WTC11 (cell line): ENCODE results near the gene DUOX2. TPM values are rescaled to one million over a fixed set of nuclear protein-coding genes. Genes with fewer than 3 reads are reported as not detected.

Source experiments
- ATAC-seq: fragments of 200-7000 bp; cut with Tn5 transposase; 2 replicates; pipeline ENCODE4 v1.10.0; 2021; ENCODE audit warnings: mild to moderate bottlenecking, moderate library complexity
- CTCF ChIA-PET: fragments of 300-600 bp; sonication (Branson Sonifier 250); formaldehyde crosslinking; loops from one replicate; lab custom pipeline; 2021; ENCODE audit warnings: antibody characterized with exemption; lab: Charles Lee
- POLR2A ChIA-PET: fragments of 350-600 bp; sonication (Branson Sonifier 250); formaldehyde crosslinking; loops from one replicate; lab custom pipeline; 2021; ENCODE audit warnings: antibody characterized with exemption; lab: Charles Lee
- DNase-seq: peaks from one replicate; pipeline ENCODE4 v3.0.0; 2021; ENCODE audit warnings: low spot score
- H3K27ac Mint-ChIP-seq: 2 replicates; pipeline ENCODE4 v1.8.0; 2021; ENCODE audit warnings: mixed read lengths
- H3K27me3 Mint-ChIP-seq: 2 replicates; pipeline ENCODE4 v1.8.0; 2021; ENCODE audit warnings: low read depth, mild to moderate bottlenecking, moderate library complexity, mixed read lengths
- H3K36me3 Mint-ChIP-seq: 2 replicates; pipeline ENCODE4 v1.8.0; 2021; ENCODE audit warnings: mixed read lengths
- H3K4me1 Mint-ChIP-seq: 2 replicates; pipeline ENCODE4 v1.8.0; 2022; ENCODE audit warnings: mixed read lengths
- H3K4me3 Mint-ChIP-seq: 2 replicates; pipeline ENCODE4 v1.8.0; 2021; ENCODE audit warnings: mild to moderate bottlenecking, moderate library complexity, mixed read lengths
- H3K9me3 Mint-ChIP-seq: 2 replicates; pipeline ENCODE4 v1.8.0; 2021; ENCODE audit warnings: mixed read lengths
- AR ChIP-seq: fragments of 250-450 bp; sonication (Bioruptor Pico); IDR thresholded peaks from 2 replicates; pipeline ENCODE4 v1.9.0; 2021; ENCODE audit warnings: mild to moderate bottlenecking
- CREM ChIP-seq: sonication (generic); formaldehyde crosslinking; IDR thresholded peaks from 2 replicates; pipeline ENCODE4 v1.8.1; 2022; ENCODE audit warnings: mild to moderate bottlenecking, missing genetic modification reagents, moderate library complexity
- E2F4 ChIP-seq: sonication (generic); formaldehyde crosslinking; IDR thresholded peaks from 2 replicates; pipeline ENCODE4 v1.8.1; 2022; ENCODE audit warnings: low read depth, mild to moderate bottlenecking, moderate library complexity, missing genetic modification reagents, borderline replicate concordance
- ELF4 ChIP-seq: sonication (generic); formaldehyde crosslinking; IDR thresholded peaks from 2 replicates; pipeline ENCODE4 v1.8.1; 2022; ENCODE audit warnings: low read depth, mild to moderate bottlenecking, moderate library complexity, missing genetic modification reagents
- ERG ChIP-seq: fragments of 250-450 bp; sonication (Bioruptor Pico); IDR thresholded peaks from 2 replicates; pipeline ENCODE4 v1.8.0; 2021; ENCODE audit warnings: mild to moderate bottlenecking
- IRF2 ChIP-seq: sonication (generic); formaldehyde crosslinking; IDR thresholded peaks from 2 replicates; pipeline ENCODE4 v1.8.0; 2022; ENCODE audit warnings: low read depth, missing genetic modification reagents, borderline replicate concordance
- OVOL2 ChIP-seq: fragments of 250-450 bp; sonication (Bioruptor Pico); IDR thresholded peaks from 2 replicates; pipeline ENCODE4 v1.9.0; 2021; ENCODE audit warnings: mild to moderate bottlenecking, borderline replicate concordance
- PRRX2 ChIP-seq: fragments of 250-450 bp; sonication (Bioruptor Pico); IDR thresholded peaks from 2 replicates; pipeline ENCODE4 v1.8.0; 2021; ENCODE audit warnings: mild to moderate bottlenecking
- SMAD4 ChIP-seq: sonication (generic); formaldehyde crosslinking; IDR thresholded peaks from 2 replicates; pipeline ENCODE4 v1.8.0; 2022; ENCODE audit warnings: mild to moderate bottlenecking, missing genetic modification reagents
- ZNF232 ChIP-seq: sonication (generic); formaldehyde crosslinking; IDR thresholded peaks from 2 replicates; pipeline ENCODE4 v1.8.0; 2022; ENCODE audit warnings: mild to moderate bottlenecking, missing genetic modification reagents
- ZNF281 ChIP-seq: sonication (generic); formaldehyde crosslinking; IDR thresholded peaks from 2 replicates; pipeline ENCODE4 v1.8.0; 2023; ENCODE audit warnings: mild to moderate bottlenecking, missing genetic modification reagents
- ZNF532 ChIP-seq: fragments of 250-450 bp; sonication (Bioruptor Pico); IDR thresholded peaks from 2 replicates; pipeline ENCODE4 v1.9.0; 2021; ENCODE audit warnings: mild to moderate bottlenecking, borderline replicate concordance
- ZNF671 ChIP-seq: fragments of 250-450 bp; sonication (Bioruptor Pico); IDR thresholded peaks from 2 replicates; pipeline ENCODE4 v1.8.0; 2021; ENCODE audit warnings: mild to moderate bottlenecking
- ZSCAN18 ChIP-seq: fragments of 250-450 bp; sonication (Bioruptor Pico); IDR thresholded peaks from 2 replicates; pipeline ENCODE4 v2.1.2; 2022; ENCODE audit warnings: mild to moderate bottlenecking, moderate library complexity
- total RNA-seq: library from RNA; stranded (reverse); gene quantifications from 3 replicates; pipeline ENCODE4 v1.2.3, GENCODE V29; 2021

DUOX2 gene
- total RNA-seq, 1 experiment from 2014 or later, result 0.13 TPM

GRCh38 chr15:45122719-45123118 is 8.7 kb upstream of the DUOX2 start (continued):
- TF ChIP-seq AR (no peak), ZSCAN18 (CRISPR knock-in tag) (no peak), SMAD4 (CRISPR knock-in tag) (no peak), ERG (CRISPR knock-in tag) (no peak), ZNF232 (CRISPR knock-in tag) (no peak), ELF4 (CRISPR knock-in tag) (no peak)

- no peaks in the 10 kb centered on the region for H3K36me3 Mint-ChIP-seq
- no peaks in the 10 kb centered on the region for H3K9me3 Mint-ChIP-seq
- peaks cover 96% of the 10 kb centered on the region for H3K27me3 Mint-ChIP-seq
- DNase-seq (no peak), ATAC-seq (no peak)
- H3K4me3 Mint-ChIP-seq, result no peak overlapping the region
- H3K4me1 Mint-ChIP-seq, result peaks cover 10% of the 10 kb centered on the region
- ChIA-PET CTCF (interaction anchor here (0.8 to 1.1 kb wide), 2 partner anchors 12 to 41 kb away, joined by 3 to 4 read pairs; no protein-coding TSS in a partner anchor), POLR2A (no interaction called here)
- no peak for TF ChIP-seq IRF2 (CRISPR knock-in tag)
- no peak for TF ChIP-seq CREM (CRISPR knock-in tag)
- TF ChIP-seq ZNF532 (CRISPR knock-in tag), result no peak
- TF ChIP-seq E2F4, result no peak
- H3K27ac Mint-ChIP-seq, result no peak overlapping the region
These were observed 7.9 kb upstream of the DUOX2 start for GRCh38 chr15:45121706-45122417.

GRCh38 chr15:45121020-45121419 is 7.0 kb upstream of the DUOX2 start:
- no peaks in the 10 kb centered on the region for H3K36me3 Mint-ChIP-seq
- CTCF ChIA-PET, result interaction anchor here (1.1 kb wide), 1 partner anchor 11 kb away, joined by 4 read pairs; no protein-coding TSS in a partner anchor
- H3K4me1 Mint-ChIP-seq, result peaks cover 15% of the 10 kb centered on the region
- ATAC-seq (no peak), DNase-seq (no peak)
- TF ChIP-seq ZNF671 (CRISPR knock-in tag) (no peak), PRRX2 (CRISPR knock-in tag) (no peak), OVOL2 (CRISPR knock-in tag) (no peak), ZNF281 (CRISPR knock-in tag) (no peak)
- no peak overlapping the region for H3K27ac Mint-ChIP-seq
- H3K27me3 Mint-ChIP-seq, result peaks cover 96% of the 10 kb centered on the region
- H3K9me3 Mint-ChIP-seq, result no peaks in the 10 kb centered on the region
- no peak overlapping the region for H3K4me3 Mint-ChIP-seq
- POLR2A ChIA-PET, result no interaction called here
